GM10266 (cell line): ENCODE measurements around the gene KCTD17.
A peak's percentile ranks its signal among the peaks of the same experiment; 100 is the strongest.

ENCODE experiments used
- DNase-seq: peaks from one replicate; pipeline ENCODE4 v3.0.0; 2012; ENCODE audit errors: extremely low spot score
- CTCF ChIP-seq: IDR thresholded peaks from 2 replicates; pipeline ENCODE4 v1.5.1; 2012; ENCODE audit warnings: mild to moderate bottlenecking, low read depth; ENCODE audit not compliant: control insufficient read depth, insufficient read depth; ENCODE audit errors: missing control alignments

The KCTD17 gene

GRCh38 chr22:37015587-37015878, 36.0 kb upstream of the KCTD17 start:
- TF ChIP-seq CTCF, result no peak
- DNase-seq, result no peak

- TF ChIP-seq CTCF, result no peak
- DNase-seq, result no peak
Measured at GRCh38 chr22:37016134-37016910, 35.2 kb upstream of the KCTD17 start.

- TF ChIP-seq CTCF, result no peak
- no peak for DNase-seq
Measured at GRCh38 chr22:37017356-37017755, 34.2 kb upstream of the KCTD17 start.

GRCh38 chr22:37018086-37018814, 33.3 kb upstream of the KCTD17 start:
- no peak for DNase-seq
- TF ChIP-seq CTCF, result no peak

GRCh38 chr22:37018815-37019308, 32.7 kb upstream of the KCTD17 start:
- TF ChIP-seq CTCF, result no peak
- DNase-seq, result no peak

GRCh38 chr22:37019309-37020191, 32.0 kb upstream of the KCTD17 start, which contains the start of the genes MPST and TST:
Gene MPST, plus strand, starts transcription at chr22:37019742. Its CDS starts 95 bp downstream, at chr22:37019837.
Gene TST, minus strand, starts transcription at chr22:37019447. Its CDS starts 715 bp downstream, at chr22:37018732.
- peak; percentile 93 for DNase-seq
- TF ChIP-seq CTCF, result no peak
